GM21526 (cell line): Measurements from ENCODE around the gene DECR2.
A peak's percentile ranks its signal among the peaks of the same experiment; 100 is the strongest.
"Not testable (repeated sequence)": the region's sequence is repeated elsewhere in the genome, so short reads cannot be mapped to it uniquely, and the experiment has no call there.

Experiments used
- ATAC-seq: cut with Tn5 transposase; IDR thresholded peaks from one replicate; pipeline ENCODE4 v1.9.1; 2021; ENCODE audit warnings: moderate library complexity; ENCODE audit not compliant: unreplicated experiment, low FRiP score

The DECR2 gene, protein sequence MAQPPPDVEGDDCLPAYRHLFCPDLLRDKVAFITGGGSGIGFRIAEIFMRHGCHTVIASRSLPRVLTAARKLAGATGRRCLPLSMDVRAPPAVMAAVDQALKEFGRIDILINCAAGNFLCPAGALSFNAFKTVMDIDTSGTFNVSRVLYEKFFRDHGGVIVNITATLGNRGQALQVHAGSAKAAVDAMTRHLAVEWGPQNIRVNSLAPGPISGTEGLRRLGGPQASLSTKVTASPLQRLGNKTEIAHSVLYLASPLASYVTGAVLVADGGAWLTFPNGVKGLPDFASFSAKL

GRCh38 chr16:401468-402348, at the start of gene DECR2:
DECR2 (plus strand) TSS chr16:401885; CDS start chr16:401964, 79 bp downstream.
- peak; percentile 43 for ATAC-seq

DNA sequence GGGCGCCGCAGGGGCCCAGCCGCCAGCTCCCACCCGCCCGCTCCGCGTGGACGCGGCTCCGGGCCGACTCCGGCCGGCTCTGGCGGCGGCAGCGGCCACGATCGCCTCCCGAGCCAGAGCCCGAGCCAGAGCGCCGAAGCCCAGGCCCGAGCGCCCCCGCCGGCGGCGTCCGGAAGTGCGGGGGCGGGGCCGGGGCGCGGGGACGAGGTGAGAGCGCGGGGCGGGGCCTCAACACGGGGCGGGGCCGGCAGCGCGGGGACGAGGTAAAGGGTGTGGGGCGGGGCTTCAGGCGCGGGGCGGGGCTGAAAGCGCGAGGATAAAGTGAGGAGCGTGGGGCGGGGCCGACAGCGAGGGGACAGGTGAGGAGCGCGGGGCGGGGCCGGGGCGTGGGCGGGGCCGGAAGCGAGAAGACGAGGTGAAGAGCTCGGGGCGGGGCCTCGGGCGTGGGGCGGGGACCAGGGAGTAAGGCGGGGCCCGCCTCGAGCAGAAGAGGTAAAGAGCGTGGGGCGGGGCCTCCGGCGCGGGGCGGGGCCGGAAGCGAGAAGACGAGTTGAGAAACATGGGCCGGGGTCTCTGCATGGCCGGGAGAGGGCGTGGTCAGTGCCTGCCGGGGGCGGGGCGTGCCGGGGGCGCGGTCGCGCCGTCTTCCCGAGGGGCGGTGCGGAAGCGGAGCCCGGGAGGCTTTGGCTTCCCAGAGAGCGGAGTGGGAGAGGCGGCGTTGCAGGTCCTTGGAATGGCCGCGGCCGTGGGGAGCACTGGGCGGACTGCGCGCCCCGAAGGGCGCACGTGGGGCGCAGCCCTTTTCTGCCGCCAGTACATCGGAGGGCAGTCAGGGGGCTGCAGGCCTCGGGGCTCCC, 48.9 kb upstream of the DECR2 start, which contains the start of gene AXIN1:
Gene AXIN1 (minus strand): TSS at position 177 of the 857 bp plus-strand sequence. CDS start 5,698 bp downstream, outside the sequence.
- ATAC-seq, result peak; percentile 44

DNA sequence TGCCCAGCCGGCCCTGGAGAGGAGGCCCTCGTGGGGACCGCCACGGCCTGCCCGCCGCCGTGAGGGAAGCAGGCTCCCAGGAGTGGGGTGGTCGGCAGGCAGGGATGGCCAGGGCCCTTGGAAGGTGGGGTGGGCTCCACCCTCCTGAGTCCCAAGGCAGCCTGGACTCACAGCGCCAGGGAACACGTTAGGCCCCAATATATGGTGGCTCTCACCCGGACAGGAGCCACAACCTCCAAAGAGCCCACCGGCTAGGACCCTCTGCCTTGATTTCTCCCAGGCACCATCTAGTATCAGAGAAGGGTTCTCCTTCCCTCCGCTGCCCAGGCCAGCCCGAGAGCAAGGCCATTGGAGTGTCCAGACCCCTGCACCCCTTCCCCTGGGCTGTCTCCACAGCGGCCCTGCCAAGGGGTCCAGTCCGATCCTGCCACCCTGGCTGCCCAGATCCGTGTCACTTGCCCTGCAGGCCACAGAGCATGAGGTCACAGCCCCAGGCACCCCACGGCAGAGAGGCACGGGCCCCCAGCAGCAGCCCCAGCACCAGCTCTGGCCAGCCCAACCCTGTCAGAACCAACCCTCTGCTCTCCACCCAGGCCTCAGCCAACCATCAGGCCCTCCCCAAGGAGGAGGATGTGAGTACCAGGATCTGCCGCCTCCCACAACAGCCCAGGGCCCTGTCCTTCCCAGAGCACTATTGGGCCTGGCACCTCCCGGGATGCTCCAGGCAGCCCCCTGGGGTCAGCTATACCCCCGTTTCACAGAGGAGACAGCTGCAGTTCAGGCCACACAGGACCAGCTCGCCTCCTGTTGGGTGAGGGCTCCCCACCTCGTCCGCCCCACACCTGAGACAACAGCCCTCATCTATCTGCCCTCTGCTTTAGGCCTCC, 48.0 kb upstream of the DECR2 start:
- ATAC-seq, result no peak

DNA sequence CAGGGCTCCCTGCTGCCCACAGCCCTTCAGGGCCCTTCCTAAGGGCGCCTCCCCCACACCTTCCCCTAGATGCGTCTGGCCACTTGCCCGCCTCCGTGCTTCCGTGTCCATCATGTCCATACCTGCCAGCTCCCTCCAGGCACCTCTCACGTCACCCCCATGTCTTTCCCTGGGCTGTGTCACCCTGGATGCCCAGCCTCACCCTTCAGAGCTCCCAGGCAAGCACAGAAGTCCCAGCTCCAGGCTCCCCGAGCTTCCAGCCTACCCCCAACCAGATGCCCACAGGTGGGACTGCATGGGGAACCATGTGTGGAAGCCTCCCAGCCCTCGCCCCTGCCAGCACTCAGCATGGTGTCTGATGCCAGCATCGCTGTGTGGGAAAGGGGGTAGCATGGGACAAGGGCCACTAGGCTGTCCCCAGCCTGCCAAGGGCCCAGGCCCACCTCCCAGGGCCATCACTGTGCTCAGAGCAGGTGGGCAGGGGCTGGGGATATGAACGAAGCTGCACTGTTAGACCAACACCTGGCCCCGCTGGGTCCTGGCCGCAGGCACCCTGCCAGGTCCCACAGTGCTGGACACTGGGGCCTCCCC, 47.3 kb upstream of the DECR2 start:
- no peak for ATAC-seq

GRCh38 chr16:354971-355461, 46.7 kb upstream of the DECR2 start:
- no peak for ATAC-seq

- no peak for ATAC-seq
Observed at GRCh38 chr16:356741-357140, 44.9 kb upstream of the DECR2 start.

DNA sequence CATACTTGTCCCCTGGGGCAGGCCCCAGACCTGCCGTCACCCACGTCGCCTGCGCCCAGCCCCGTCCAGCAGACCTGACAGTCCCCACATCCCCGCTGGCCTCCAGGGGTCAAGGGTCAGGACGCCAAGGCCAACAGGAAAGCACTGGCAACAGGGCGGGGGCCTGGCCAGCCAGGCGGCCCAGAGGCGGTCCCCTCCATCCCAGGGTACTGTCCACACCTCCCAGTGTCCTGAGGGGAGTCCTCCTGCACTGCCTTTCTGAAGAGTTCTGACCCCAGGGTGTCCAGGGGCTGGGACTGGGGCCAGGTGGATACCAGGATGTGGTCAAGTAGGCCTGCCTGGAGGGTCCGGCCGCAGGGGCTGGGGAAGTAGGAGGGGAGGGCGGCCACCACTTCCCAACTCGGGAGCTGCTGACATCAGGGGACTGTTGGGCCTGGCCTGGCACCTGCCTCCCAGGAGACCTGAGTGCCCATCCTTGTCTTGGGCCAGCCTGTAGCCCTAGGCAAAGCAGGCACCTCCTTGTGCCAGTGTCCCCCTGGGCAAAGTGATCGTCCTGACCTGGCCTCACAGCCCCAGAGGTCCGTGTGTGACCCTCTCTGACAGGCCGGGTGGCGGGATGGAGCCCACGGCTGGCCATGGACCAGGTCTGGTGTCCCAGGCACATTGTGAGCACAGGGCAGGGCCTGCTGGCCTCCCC, 42.5 kb upstream of the DECR2 start:
- ATAC-seq, result no peak

- ATAC-seq, result no peak
Observed at GRCh38 chr16:359871-360697, 41.6 kb upstream of the DECR2 start.

DNA sequence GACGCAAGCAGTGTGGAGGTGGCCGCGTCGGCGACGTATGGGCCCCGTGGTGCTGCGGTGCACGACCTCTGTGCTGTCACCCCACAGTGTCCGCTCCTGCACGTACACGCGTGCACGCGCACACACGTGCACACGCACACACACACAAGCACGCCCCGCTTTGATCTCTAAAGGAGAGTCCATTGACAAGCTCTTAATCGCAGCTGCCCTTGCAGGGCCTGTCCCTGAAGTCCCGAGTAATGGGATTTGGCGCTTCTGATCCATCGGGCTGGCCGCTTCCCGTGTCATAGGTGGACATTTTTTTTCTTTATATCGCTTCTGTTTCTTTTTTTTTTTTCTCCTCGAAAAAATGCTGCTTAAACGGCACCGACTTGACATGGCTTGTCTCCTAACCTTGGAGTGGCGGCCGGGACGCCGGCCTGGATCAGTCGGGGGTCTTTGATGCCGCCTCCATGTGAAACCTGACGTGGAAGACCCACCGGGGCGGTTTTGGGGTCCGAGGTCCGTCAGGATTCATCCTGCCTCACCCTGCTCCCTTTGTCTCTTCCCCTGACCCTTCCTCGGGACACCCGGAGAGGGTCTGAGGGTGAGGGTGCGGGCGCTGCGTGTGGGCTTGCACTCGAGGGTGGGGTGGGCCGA, 40.9 kb upstream of the DECR2 start:
- no peak for ATAC-seq

DNA sequence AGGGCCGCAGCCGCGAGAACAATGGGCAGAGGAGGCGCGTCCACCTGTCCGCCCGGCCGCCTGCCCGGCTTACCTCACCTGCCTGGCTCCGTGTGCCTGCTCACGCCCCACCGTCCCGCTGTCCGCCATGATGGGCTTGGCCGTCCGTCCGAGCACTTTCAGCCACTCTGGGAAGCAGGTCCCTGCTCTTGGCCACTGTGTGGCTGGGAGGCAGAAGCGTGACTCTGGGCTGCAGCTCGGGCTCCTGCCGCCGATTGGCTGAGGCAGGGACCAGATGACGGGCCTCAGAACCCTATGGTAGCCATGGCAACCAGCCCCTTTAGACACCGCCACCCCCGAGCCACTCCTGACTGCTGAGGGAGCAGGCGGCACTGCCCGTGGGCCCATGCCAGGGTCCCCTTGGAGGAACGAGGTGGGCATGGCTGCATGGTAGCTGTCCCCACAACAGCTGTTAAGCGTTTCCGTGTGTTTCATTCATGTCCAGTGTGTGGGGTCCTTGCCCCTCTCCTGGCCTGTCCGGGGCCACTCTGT, 40.3 kb upstream of the DECR2 start:
- ATAC-seq, result no peak

GRCh38 chr16:361872-362701, 39.6 kb upstream of the DECR2 start:
- ATAC-seq, result no peak

GRCh38 chr16:362702-362999, 39.0 kb upstream of the DECR2 start:
- ATAC-seq, result not testable (repeated sequence)

GRCh38 chr16:363110-363765, 38.4 kb upstream of the DECR2 start:
- no peak for ATAC-seq

DNA sequence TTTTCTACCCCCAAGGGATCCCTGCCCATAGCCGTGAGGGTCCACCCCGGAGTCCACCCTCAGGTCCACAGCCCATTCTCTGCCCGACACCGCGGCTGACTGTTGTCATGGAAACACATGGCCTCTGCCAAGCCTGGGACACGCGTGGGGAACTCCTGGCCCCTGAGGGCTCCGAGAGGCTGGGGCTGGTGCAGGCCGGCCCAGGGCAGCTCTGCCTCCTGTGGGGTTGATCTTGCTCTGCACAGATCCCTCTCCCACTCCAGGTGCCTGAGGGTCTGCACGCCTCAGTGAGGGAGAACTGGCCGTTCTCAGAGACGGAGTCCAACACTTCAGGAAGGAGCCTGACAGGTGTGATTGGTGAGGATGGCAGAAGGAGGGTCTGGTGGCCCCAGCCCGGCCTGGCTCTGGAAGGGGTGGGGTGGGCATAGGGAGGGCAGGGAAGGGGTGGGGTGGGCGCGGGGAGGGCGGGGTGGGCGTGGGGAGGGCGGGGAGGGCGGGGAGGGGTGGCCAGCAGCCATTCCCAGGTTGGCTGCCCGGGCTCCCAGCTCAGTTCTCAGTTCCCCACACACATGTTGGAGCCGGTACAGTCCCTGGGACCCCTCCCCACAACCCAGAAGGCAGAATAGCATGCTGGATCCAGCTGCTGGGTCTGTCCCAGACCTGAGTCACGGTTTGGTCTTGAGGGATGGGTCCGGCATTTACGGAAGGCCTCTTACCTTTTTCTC, 37.8 kb upstream of the DECR2 start:
- ATAC-seq, result no peak
